SW 1271 (cell line): Measurements from ENCODE around the gene PLEKHH1.

Source experiments
- DNase-seq, 2 experiments: peaks; one replicate each; lab custom pipeline; 2025; lab: John Stamatoyannopoulos, UW

PLEKHH1 gene

GRCh38 chr14:67532998-67533753, at the start of gene PLEKHH1:
Gene PLEKHH1, plus strand, starts transcription at chr14:67533290. Its CDS starts 8,578 bp downstream, at chr14:67541868.
- DNase-seq = peak; percentile 48 to 65

- DNase-seq = no peak
Observed at GRCh38 chr14:67483579-67484285, 49.4 kb upstream of the PLEKHH1 start.

- DNase-seq = no peak
Observed at GRCh38 chr14:67485501-67486095, 47.5 kb upstream of the PLEKHH1 start.

GRCh38 chr14:67486890-67487289, 46.2 kb upstream of the PLEKHH1 start:
- no peak for DNase-seq

- DNase-seq = no peak
Observed at GRCh38 chr14:67487332-67487731, 45.8 kb upstream of the PLEKHH1 start.

- DNase-seq = peak in 1 of 2 experiments; percentile 16
Observed at GRCh38 chr14:67487937-67488893, 44.9 kb upstream of the PLEKHH1 start, which contains the start of gene TMEM229B. Gene TMEM229B, minus strand, starts transcription at chr14:67488721. Its CDS starts 14,798 bp downstream, at chr14:67473923.

GRCh38 chr14:67490196-67490595, 42.9 kb upstream of the PLEKHH1 start:
- no peak for DNase-seq

- DNase-seq = no peak
Observed at GRCh38 chr14:67491285-67491684, 41.8 kb upstream of the PLEKHH1 start.

- DNase-seq = no peak
Observed at GRCh38 chr14:67491741-67492507, 41.2 kb upstream of the PLEKHH1 start.

- no peak for DNase-seq
Observed at GRCh38 chr14:67492538-67492937, 40.6 kb upstream of the PLEKHH1 start.

GRCh38 chr14:67493092-67493717, 39.9 kb upstream of the PLEKHH1 start:
- no peak for DNase-seq

- no peak for DNase-seq
Observed at GRCh38 chr14:67495827-67496226, 37.3 kb upstream of the PLEKHH1 start.

GRCh38 chr14:67497216-67497615, 35.9 kb upstream of the PLEKHH1 start:
- no peak for DNase-seq

GRCh38 chr14:67497716-67498115, 35.4 kb upstream of the PLEKHH1 start:
- DNase-seq = no peak

- no peak for DNase-seq
Observed at GRCh38 chr14:67500981-67501380, 32.1 kb upstream of the PLEKHH1 start.

GRCh38 chr14:67501670-67502069, 31.4 kb upstream of the PLEKHH1 start:
- DNase-seq = no peak

GRCh38 chr14:67502867-67503266, 30.2 kb upstream of the PLEKHH1 start:
- DNase-seq = no peak

- DNase-seq = no peak
Observed at GRCh38 chr14:67503331-67503730, 29.8 kb upstream of the PLEKHH1 start.

GRCh38 chr14:67505254-67505653, 27.8 kb upstream of the PLEKHH1 start:
- no peak for DNase-seq

- no peak for DNase-seq
Observed at GRCh38 chr14:67508956-67509355, 24.1 kb upstream of the PLEKHH1 start.
